Muscle of arm (tissue), 12 donors: ENCODE measurements around the gene GDAP2. TPM values are rescaled to one million over a fixed set of nuclear protein-coding genes. Genes with fewer than 3 reads are reported as not detected.
"Not testable (repeated sequence)": the region's sequence is repeated elsewhere in the genome, so short reads cannot be mapped to it uniquely, and the experiment has no call there.

ENCODE experiments used
- DNase-seq: peaks from one replicate; pipeline ENCODE4 v3.0.0-alpha.2; 2013
- polyA plus RNA-seq, 12 donors: library from polyadenylated mRNA; unstranded; fragments of 120-200 nt; gene quantifications; one replicate each; pipeline ENCODE4 v1.2.1, GENCODE V29; 2013; ENCODE audit not compliant: insufficient read length in 12 of 12

The GDAP2 gene
- polyA plus RNA-seq, 12 donors: 6.5 to 11.5 (median 9.6) TPM; not detected in 1

- no peak for DNase-seq
Measured at GRCh38 chr1:117904485-117904884, 24.9 kb downstream of the GDAP2 start.

DNA sequence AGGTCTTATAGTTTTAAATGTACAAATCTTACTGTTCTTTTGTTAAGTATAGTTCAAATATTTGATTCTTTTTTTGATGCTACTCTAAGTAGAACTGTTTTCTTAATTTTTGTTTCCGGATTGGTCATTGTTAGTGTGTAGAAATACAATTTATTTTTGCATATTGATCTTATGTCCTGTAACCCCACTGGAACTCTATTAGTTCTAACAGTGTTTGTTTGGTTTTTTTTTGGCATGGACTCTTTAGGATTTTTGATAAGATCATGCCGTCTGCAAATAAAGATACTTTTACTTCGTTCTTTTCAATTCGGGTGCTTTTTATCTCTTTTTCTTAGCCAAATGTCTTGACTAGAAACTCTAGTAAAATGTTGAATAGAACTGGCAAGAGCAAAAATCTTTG is 26.5 kb downstream of the GDAP2 start:
- no peak for DNase-seq

GRCh38 chr1:117899801-117900200 is 29.6 kb downstream of the GDAP2 start:
- no peak for DNase-seq

GRCh38 chr1:117897551-117897950 is 31.9 kb downstream of the GDAP2 start:
- DNase-seq: no peak

- DNase-seq: peak; percentile 80
Measured at GRCh38 chr1:117895482-117896114, 33.8 kb downstream of the GDAP2 start.

GRCh38 chr1:117894078-117894477 is 35.3 kb downstream of the GDAP2 start:
- no peak for DNase-seq

GRCh38 chr1:117892512-117892911 is 36.9 kb downstream of the GDAP2 start:
- DNase-seq: no peak

- DNase-seq: no peak
Measured at GRCh38 chr1:117890452-117890851, 39.0 kb downstream of the GDAP2 start.

- DNase-seq: no peak
Measured at GRCh38 chr1:117886101-117886795, 43.2 kb downstream of the GDAP2 start.

DNA sequence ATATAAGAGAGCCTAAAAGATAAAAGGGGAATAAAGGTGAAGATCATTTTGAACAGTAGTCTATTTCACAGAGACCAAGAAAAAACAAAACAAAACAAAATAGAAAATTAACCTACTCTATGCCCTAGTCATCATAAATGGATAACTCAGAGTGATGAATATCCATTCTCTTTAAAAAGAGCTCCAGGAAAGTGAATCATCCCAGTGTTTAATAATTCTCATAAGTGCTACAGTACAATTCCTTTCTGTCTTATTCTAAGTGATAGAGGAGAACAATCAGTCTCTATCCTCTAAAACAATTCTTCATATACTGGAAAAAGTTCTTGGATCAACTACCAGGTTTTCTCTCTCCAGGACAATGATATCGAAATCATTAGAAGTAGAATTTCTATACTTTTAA is 45.8 kb downstream of the GDAP2 start:
- no peak for DNase-seq

DNA sequence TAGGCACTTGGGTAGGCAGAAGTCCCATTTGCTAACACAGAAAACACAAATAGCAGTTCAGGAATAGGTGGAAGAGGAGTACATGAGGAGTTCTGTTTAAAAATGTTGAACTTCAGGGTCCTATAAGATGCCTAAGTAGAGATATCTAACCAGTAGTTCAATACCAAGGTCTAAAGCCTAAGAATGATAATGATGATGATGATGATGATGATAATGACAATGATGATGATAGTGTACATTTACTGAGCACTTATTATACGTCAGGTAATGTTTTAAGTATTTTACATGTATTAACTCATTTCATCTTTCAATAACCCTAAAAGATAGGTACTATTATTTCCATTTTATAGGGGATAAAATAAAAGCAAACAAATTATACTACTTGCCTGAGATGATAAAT is 50.1 kb downstream of the GDAP2 start:
- no peak for DNase-seq

- no peak for DNase-seq
Measured at GRCh38 chr1:117877823-117878222, 51.6 kb downstream of the GDAP2 start.

DNA sequence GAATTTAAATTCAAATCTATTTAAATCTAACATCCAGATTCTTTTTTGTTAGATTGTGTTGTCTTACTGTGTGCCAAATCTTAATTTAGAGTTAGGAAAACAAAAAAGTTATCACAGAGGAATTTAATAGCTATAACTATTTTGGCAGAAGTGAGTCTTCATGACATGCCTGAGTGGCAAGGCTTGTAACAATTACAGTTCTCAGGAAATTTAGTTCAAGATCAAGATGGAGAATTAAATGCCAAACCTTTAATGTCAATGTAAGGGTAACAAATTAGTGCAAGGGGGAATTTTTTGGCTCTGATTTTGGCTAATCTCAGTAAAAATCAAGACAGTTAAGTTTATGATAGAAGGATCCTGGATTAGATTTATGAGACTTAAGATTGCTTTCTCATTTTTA is 58.4 kb downstream of the GDAP2 start:
- no peak for DNase-seq

DNA sequence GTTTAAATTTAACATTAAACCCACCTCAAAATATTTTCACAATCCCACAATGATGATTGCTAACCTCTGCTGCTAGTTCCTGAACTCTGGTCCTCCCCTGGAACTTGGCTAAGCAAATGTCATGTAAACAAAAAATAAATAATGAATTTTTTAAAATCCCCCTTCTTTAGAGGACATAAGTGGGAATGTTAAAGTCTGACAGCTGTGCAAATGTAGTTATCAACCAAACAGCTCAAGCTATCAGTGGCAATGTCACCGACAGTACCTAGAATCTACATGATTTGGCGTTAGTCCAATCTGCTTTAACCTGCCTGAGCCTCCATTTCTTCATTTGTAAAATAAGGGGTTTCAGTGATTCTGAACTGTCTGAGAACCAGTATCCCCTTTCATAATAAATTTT is 67.7 kb downstream of the GDAP2 start:
- DNase-seq: no peak

DNA sequence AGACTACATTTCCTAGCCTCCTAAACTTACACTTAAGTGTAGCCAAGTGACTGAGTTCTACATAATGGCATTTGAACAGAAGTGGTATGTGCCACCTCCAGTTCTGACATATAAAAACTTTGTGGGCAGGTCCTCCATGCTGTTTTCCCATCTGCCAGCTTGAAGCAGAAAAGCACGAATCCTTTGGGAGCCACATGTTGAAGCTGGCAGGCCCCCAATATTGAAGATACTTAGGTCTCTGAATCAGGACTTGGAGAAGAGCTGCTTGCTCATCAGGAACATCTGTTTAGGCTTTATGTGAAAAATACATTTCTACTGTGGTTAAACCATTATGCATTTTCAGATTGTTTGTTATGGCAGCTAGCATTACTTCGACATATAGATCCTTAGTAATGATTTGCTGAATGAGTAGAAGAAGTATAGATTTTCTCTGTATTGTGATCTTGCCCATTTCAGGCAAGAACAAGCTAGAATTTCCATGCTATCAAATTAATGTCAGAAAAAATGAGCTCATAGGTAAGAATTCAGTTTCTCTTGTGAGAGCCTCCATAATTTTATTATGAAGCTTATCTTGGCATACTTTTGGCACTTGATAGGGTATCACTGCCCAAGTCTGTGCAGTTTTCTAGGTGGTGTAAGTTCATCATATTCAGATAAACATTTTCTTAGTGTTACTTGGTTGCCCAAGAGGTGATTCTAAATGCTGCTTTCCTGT is 68.4 kb downstream of the GDAP2 start:
- peak; percentile 25 for DNase-seq

GRCh38 chr1:117859901-117860300 is 69.5 kb downstream of the GDAP2 start:
- DNase-seq: no peak

DNA sequence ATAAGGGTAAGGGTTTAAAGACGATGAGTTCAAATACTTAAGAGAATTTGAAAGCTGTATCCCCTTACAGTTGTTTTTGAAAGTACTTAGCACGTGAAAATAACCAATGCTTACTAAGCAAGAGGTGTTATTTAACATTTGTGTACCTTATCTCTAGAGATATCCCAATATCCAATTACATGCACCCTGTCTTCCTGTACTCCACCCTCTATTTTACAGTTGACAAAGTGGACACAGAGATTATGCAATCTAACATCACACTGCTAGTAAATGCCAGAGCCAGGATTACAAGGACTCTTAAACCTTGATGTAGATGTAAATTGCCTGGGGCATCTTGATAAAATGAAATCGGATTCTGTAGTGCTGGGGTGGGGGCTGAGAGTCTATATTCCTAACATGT is 72.0 kb downstream of the GDAP2 start:
- no peak for DNase-seq

DNA sequence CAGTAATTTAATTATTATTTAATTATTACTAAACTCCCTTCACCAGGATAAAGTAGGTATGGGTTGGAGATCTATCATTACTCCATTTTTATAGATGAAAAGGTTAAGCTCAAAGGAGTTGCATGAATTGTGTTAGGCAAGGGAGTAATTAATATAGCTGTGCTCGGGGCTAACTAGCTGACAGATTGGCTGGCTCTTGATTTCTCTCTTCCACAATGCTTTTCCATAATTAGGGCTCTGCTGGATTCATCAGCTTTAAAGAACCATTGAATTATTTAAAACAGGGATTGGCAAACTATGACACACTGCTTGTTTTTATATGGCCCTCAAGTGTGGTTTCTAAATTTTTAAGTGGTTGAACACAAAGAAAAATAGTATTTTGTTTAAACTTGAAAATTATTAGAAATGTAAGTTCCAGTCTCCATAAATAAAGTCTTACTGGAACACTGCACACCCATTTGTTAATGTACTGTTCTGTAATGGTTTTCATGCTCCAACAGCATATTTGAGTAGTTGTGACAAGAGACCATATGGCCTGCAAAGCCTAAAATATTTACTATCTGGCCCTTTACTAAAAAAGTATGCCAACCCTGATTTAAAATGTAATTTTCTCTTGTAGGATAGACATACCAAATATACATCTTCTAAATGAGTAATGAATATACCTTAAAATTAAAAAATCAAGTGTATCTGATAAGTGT is 76.4 kb downstream of the GDAP2 start:
- no peak for DNase-seq

- no peak for DNase-seq
Measured at GRCh38 chr1:117851687-117852086, 77.7 kb downstream of the GDAP2 start.

DNA sequence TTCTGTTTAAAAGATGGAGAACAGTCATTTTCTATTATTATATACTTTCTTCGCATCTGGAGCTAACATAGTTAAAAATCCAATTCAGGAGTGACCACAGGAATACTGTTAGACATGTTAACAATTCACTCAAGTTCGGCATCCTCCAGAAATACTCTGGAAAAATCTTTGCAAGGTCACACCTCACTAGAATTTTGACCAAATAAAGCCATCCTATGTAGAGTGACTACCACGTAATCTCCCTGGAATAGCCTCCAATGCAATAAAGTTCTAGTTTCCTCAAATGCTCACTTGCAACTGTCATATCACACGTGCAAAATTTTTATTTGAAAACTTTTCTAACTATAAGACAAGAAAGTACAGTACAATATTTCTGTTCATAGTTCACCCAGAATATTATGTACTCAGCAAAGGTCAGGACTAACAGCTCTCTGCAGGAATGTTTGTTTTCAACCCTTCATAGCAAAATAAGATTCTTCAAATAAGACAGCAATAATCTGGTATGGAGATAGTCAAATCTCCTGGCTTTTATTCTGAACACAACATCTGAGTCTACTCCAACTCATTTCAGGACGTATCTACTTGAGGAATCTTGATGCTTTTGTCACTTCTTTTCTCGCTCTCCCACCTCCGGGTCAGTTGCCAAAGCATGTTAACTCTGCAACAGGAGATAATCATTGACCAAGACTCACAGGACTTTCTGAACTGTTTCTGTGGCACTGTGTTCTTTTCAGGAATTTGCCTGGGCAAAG is 82.6 kb downstream of the GDAP2 start:
- DNase-seq: no peak

DNA sequence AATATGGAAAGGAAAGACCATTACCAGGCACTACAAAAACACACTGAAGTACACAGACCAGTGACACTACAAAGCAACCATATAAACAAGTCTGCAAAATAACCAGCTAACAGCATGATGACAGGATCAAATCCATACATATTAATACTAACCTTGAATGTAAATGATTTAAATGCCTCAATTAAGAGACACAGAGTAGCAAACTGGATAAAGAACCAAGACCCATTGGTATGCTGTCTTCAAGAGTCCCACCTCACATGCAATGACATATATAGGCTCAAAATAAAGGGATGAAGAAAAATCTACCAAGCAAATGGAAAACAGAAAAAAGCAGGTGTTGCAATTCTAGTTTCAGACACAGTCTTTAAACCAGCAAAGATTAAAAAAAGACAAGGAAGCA is 84.9 kb downstream of the GDAP2 start:
- DNase-seq: not testable (repeated sequence)

DNA sequence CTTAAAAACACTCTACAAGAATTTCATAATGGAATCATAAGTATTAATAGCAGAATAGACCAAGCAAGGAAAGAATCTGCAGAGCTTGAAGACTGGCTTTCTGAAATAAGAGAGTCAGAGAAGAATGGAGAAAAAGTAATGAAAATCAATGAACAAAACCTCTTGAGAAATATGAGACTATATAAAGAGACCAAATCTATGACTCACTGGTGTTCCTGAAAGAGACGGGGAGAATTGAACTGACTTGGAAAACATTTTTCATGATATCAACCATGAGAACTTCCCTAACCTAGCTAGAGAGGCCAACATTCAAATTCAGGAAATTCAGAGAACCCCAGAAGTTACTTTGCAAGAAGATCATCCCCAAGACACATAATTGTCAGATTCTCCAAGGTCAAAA is 85.6 kb downstream of the GDAP2 start:
- no peak for DNase-seq
